Astrocyte (in vitro differentiated cells and primary cell): ENCODE results near the gene FLII.

ENCODE experiments used
- EZH2 ChIP-seq: IDR thresholded peaks from 2 replicates; pipeline ENCODE4 v1.6.1; 2012; ENCODE audit warnings: mild to moderate bottlenecking, low read length, inconsistent platforms; ENCODE audit not compliant: insufficient read depth
- TF ChIP-seq, protein P1 (sequence below): IDR thresholded peaks from 2 replicates; pipeline ENCODE4 v1.5.1; 2011; ENCODE audit warnings: low read depth, mild to moderate bottlenecking, inconsistent platforms, low read length, moderate library complexity; ENCODE audit not compliant: insufficient read depth

DNA sequence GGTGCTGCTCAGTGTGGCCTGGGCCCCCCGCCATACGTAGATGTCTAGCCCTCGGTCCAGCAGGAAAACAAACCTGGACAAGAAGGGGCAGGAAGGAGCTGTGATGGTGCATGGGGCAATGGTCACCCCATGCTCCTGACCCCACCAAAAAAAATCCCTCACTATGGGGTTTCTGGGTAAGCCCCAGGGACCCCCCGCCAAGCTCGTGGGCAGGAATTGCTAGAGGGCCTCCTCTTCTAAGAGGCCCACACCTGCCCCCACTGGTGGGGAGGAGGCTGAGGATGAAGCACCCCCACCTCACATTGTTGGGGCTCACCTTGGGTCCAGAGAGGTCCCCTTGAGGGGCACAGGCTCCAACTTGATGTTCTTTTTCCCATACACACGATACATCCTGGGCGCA is 9.7 kb downstream of the FLII start:
- no peak for TF ChIP-seq EZH2
- TF ChIP-seq, protein P1, sequence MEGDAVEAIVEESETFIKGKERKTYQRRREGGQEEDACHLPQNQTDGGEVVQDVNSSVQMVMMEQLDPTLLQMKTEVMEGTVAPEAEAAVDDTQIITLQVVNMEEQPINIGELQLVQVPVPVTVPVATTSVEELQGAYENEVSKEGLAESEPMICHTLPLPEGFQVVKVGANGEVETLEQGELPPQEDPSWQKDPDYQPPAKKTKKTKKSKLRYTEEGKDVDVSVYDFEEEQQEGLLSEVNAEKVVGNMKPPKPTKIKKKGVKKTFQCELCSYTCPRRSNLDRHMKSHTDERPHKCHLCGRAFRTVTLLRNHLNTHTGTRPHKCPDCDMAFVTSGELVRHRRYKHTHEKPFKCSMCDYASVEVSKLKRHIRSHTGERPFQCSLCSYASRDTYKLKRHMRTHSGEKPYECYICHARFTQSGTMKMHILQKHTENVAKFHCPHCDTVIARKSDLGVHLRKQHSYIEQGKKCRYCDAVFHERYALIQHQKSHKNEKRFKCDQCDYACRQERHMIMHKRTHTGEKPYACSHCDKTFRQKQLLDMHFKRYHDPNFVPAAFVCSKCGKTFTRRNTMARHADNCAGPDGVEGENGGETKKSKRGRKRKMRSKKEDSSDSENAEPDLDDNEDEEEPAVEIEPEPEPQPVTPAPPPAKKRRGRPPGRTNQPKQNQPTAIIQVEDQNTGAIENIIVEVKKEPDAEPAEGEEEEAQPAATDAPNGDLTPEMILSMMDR: no peak
